HL-60 (cell line): ENCODE results near the gene ANO1.

Experiments
- GABPA ChIP-seq: IDR thresholded peaks from 2 replicates; pipeline ENCODE4 v1.6.1; 2012; ENCODE audit warnings: low read depth
- POLR2AphosphoS5 ChIP-seq: IDR thresholded peaks from 2 replicates; pipeline ENCODE4 v1.6.1; 2012; ENCODE audit warnings: low read depth
- TF ChIP-seq, protein P1 (sequence below): IDR thresholded peaks from one replicate; pipeline ENCODE4 v1.5.1; 2011; ENCODE audit warnings: low read length, control low read depth, inconsistent platforms; ENCODE audit not compliant: insufficient read depth
- TF ChIP-seq, protein P2 (sequence below): IDR thresholded peaks from 2 replicates; pipeline ENCODE4 v1.6.1; 2012; ENCODE audit warnings: low read depth; ENCODE audit not compliant: insufficient replicate concordance

DNA sequence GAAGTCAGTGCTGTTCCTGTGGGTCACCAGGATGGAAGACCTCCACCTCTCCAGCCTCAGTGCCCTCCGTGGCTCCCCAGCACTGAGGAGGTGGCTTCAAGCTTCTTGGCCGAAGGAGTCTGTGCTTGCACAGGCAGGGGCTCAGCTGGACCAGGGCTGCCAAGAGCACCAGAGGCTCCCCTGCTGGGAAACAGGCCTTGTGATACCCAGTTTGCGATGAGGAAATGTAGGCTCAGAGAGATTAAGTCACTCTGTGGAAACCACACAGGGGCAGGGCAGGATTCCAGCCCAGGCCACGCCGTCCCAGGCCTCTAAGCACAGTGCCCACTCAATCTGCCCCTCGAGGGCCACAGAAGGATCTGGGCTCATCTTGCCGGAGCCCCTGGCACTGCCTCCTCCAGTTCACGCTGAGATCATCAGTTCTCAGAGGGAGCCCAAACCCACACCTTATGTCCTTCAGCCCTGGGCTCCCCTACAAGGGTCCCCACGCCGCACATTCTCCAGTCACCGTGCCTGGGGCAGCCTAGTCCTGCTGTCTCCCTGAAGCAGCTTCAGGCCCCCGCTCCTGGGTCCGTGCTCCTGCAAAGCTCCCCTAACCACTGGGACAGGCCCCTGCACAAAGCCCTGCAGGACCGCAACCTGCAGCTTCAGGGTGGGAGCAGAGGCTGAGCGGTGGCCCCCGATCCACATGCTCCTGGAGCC is 21.6 kb downstream of the ANO1 start:
- TF ChIP-seq, protein P1, sequence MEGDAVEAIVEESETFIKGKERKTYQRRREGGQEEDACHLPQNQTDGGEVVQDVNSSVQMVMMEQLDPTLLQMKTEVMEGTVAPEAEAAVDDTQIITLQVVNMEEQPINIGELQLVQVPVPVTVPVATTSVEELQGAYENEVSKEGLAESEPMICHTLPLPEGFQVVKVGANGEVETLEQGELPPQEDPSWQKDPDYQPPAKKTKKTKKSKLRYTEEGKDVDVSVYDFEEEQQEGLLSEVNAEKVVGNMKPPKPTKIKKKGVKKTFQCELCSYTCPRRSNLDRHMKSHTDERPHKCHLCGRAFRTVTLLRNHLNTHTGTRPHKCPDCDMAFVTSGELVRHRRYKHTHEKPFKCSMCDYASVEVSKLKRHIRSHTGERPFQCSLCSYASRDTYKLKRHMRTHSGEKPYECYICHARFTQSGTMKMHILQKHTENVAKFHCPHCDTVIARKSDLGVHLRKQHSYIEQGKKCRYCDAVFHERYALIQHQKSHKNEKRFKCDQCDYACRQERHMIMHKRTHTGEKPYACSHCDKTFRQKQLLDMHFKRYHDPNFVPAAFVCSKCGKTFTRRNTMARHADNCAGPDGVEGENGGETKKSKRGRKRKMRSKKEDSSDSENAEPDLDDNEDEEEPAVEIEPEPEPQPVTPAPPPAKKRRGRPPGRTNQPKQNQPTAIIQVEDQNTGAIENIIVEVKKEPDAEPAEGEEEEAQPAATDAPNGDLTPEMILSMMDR: no peak
- no peak for TF ChIP-seq POLR2AphosphoS5
- TF ChIP-seq, protein P2, sequence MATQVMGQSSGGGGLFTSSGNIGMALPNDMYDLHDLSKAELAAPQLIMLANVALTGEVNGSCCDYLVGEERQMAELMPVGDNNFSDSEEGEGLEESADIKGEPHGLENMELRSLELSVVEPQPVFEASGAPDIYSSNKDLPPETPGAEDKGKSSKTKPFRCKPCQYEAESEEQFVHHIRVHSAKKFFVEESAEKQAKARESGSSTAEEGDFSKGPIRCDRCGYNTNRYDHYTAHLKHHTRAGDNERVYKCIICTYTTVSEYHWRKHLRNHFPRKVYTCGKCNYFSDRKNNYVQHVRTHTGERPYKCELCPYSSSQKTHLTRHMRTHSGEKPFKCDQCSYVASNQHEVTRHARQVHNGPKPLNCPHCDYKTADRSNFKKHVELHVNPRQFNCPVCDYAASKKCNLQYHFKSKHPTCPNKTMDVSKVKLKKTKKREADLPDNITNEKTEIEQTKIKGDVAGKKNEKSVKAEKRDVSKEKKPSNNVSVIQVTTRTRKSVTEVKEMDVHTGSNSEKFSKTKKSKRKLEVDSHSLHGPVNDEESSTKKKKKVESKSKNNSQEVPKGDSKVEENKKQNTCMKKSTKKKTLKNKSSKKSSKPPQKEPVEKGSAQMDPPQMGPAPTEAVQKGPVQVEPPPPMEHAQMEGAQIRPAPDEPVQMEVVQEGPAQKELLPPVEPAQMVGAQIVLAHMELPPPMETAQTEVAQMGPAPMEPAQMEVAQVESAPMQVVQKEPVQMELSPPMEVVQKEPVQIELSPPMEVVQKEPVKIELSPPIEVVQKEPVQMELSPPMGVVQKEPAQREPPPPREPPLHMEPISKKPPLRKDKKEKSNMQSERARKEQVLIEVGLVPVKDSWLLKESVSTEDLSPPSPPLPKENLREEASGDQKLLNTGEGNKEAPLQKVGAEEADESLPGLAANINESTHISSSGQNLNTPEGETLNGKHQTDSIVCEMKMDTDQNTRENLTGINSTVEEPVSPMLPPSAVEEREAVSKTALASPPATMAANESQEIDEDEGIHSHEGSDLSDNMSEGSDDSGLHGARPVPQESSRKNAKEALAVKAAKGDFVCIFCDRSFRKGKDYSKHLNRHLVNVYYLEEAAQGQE: no peak
- TF ChIP-seq GABPA: no peak
